SH-SY5Y (cell line): ENCODE measurements around the gene PAXX.

Experiments used
- GATA2 ChIP-seq: IDR thresholded peaks from 2 replicates; pipeline ENCODE4 v1.6.1; 2011; ENCODE audit warnings: mild to moderate bottlenecking, low read depth, low read length
- GATA3 ChIP-seq: IDR thresholded peaks from 2 replicates; pipeline ENCODE4 v1.6.1; 2011; ENCODE audit warnings: low read depth, mild to moderate bottlenecking, low read length, moderate library complexity

- TF ChIP-seq GATA2 (no peak), GATA3 (no peak)
These were observed 18.3 kb upstream of the PAXX start for GRCh38 chr9:136973618-136974617.
